Measurements from ENCODE around the gene BRCC3. TPM values are rescaled to one million over a fixed set of nuclear protein-coding genes. Genes with fewer than 3 reads are reported as not detected.

BRCC3 gene
- 12.8 TPM for polyA plus RNA-seq (2012; ENCODE audit: insufficient read depth, insufficient read length, low read depth)

- Histone ChIP-seq H3K4me3 (ENCODE audit: low read depth, low read length) (peak within 1 kb of the TSS; percentile 84), H3K9me3 (no peaks in the 10 kb centered on the region), H3K4me1 (no peaks in the 10 kb centered on the region), H3K36me3 (no peaks in the 10 kb centered on the region), H3K27me3 (no peaks in the 10 kb centered on the region)
- TF ChIP-seq, protein P1, sequence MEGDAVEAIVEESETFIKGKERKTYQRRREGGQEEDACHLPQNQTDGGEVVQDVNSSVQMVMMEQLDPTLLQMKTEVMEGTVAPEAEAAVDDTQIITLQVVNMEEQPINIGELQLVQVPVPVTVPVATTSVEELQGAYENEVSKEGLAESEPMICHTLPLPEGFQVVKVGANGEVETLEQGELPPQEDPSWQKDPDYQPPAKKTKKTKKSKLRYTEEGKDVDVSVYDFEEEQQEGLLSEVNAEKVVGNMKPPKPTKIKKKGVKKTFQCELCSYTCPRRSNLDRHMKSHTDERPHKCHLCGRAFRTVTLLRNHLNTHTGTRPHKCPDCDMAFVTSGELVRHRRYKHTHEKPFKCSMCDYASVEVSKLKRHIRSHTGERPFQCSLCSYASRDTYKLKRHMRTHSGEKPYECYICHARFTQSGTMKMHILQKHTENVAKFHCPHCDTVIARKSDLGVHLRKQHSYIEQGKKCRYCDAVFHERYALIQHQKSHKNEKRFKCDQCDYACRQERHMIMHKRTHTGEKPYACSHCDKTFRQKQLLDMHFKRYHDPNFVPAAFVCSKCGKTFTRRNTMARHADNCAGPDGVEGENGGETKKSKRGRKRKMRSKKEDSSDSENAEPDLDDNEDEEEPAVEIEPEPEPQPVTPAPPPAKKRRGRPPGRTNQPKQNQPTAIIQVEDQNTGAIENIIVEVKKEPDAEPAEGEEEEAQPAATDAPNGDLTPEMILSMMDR (IDR thresholded peaks at IDR 0.05; ENCODE audit: low read depth, low read length): no peak
- peak; percentile 85 for DNase-seq
These were observed at the start of gene BRCC3, which contains the start of the genes CMC4 and MTCP1 for GRCh38 chrX:155070975-155071693. BRCC3 (plus strand) TSS chrX:155071508; CDS start chrX:155071528, 20 bp downstream. CMC4 (minus strand) TSS chrX:155071136; CDS start chrX:155064023, 7,113 bp downstream. MTCP1 (minus strand) TSS chrX:155071136; CDS start chrX:155066010, 5,126 bp downstream.

- H3K9me3 ChIP-seq: no peaks in the 10 kb centered on the region
- no peak for DNase-seq
- H3K4me3 ChIP-seq (ENCODE audit: low read depth, low read length): no peak within 1 kb of the TSS
- no peaks in the 10 kb centered on the region for H3K36me3 ChIP-seq
- H3K27me3 ChIP-seq: no peaks in the 10 kb centered on the region
- TF ChIP-seq, protein P1 (IDR thresholded peaks at IDR 0.05; ENCODE audit: low read depth, low read length): no peak
- H3K4me1 ChIP-seq: no peaks in the 10 kb centered on the region
These were observed 48.7 kb upstream of the BRCC3 start, which contains the start of gene F8 for GRCh38 chrX:155022585-155022984. F8 (minus strand) TSS chrX:155022723; CDS start chrX:155022552, 171 bp downstream.

GRCh38 chrX:155023907-155024833, 47.1 kb upstream of the BRCC3 start:
- TF ChIP-seq, protein P1 (IDR thresholded peaks at IDR 0.05; ENCODE audit: low read depth, low read length): no peak
- no peaks in the 10 kb centered on the region for H3K27me3 ChIP-seq
- no peak overlapping the region for H3K4me3 ChIP-seq (ENCODE audit: low read depth, low read length)
- no peaks in the 10 kb centered on the region for H3K9me3 ChIP-seq
- no peak for DNase-seq
- H3K36me3 ChIP-seq: no peaks in the 10 kb centered on the region
- no peaks in the 10 kb centered on the region for H3K4me1 ChIP-seq

- DNase-seq: no peak
- Histone ChIP-seq H3K27me3 (no peaks in the 10 kb centered on the region), H3K4me1 (no peaks in the 10 kb centered on the region), H3K9me3 (no peaks in the 10 kb centered on the region), H3K36me3 (no peaks in the 10 kb centered on the region), H3K4me3 (ENCODE audit: low read depth, low read length) (peak overlapping the region; percentile 57)
- TF ChIP-seq, protein P1 (IDR thresholded peaks at IDR 0.05; ENCODE audit: low read depth, low read length): no peak
These were observed 44.9 kb upstream of the BRCC3 start for GRCh38 chrX:155026420-155026726.

- peak; percentile 93 for DNase-seq
- Histone ChIP-seq H3K27me3 (no peaks in the 10 kb centered on the region), H3K9me3 (no peaks in the 10 kb centered on the region), H3K36me3 (no peaks in the 10 kb centered on the region), H3K4me1 (no peaks in the 10 kb centered on the region), H3K4me3 (ENCODE audit: low read depth, low read length) (peak within 1 kb of the TSS; percentile 83)
- TF ChIP-seq, protein P1 (IDR thresholded peaks at IDR 0.05; ENCODE audit: low read depth, low read length): no peak
These were observed 44.4 kb upstream of the BRCC3 start, which contains the start of gene FUNDC2 for GRCh38 chrX:155026727-155027508. FUNDC2 (plus strand) TSS chrX:155026844; CDS start chrX:155026939, 95 bp downstream.
